Inferior parietal cortex (tissue), 1 donor: ENCODE measurements around the gene GHSR.

ENCODE experiments used
- DNase-seq: peaks from one replicate; pipeline ENCODE4 v3.0.0-alpha.2; 2016; ENCODE audit errors: extremely low spot score

Gene GHSR, protein sequence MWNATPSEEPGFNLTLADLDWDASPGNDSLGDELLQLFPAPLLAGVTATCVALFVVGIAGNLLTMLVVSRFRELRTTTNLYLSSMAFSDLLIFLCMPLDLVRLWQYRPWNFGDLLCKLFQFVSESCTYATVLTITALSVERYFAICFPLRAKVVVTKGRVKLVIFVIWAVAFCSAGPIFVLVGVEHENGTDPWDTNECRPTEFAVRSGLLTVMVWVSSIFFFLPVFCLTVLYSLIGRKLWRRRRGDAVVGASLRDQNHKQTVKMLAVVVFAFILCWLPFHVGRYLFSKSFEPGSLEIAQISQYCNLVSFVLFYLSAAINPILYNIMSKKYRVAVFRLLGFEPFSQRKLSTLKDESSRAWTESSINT

DNA sequence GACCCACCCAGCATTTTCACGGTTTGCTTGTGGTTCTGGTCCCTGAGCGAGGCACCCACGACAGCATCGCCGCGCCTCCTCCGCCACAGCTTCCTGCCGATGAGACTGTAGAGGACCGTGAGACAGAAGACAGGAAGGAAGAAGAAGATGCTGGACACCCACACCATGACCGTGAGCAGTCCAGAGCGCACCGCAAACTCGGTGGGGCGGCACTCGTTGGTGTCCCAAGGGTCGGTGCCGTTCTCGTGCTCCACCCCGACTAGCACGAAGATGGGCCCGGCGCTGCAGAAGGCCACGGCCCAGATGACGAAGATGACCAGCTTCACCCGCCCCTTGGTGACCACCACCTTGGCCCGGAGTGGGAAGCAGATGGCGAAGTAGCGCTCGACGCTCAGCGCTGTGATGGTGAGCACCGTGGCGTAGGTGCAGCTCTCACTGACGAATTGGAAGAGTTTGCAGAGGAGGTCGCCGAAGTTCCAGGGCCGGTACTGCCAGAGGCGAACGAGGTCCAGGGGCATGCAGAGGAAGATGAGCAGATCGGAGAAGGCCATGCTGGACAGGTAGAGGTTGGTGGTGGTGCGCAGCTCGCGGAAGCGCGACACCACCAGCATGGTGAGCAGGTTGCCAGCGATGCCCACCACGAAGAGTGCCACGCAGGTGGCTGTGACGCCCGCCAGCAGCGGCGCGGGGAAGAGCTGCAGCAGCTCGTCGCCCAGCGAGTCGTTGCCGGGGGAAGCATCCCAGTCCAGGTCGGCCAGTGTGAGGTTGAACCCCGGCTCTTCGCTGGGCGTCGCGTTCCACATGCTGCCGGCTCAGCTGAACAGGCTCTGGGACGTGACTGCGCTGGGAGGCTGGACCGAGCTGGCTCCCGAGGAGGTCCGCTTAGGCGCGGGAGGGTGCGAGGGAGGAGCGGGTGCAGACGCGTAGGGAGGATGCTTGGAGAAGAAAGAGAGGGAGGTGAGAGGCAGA lies at the start of gene GHSR:
GHSR (minus strand) TSS at position 846 of the 969 bp plus-strand sequence; CDS start at position 803, 43 bp downstream.
- DNase-seq = no peak

DNA sequence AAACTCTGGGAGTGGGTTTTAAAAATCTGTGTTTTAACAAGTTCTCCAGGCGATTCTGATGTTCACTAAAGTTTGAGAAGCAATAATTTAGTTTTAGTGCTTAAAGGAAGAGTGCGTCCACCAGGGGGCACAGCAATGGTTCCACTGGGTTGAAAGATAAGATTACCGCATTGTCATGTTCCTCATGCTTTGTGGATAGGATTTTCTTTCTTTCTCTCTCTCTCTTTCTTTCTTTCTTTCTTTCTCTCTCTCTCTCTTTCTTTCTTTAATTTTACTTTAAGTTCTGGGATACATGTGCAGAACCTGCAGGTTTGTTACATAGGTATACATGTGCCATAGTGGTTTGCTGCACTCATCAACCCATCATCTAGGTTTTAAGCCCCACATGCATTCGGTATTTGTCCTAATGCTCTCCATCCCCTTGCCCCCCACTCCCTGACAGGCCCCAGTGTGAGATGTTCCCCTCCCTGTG lies 42.0 kb upstream of the GHSR start:
- peak; percentile 75 for DNase-seq

DNA sequence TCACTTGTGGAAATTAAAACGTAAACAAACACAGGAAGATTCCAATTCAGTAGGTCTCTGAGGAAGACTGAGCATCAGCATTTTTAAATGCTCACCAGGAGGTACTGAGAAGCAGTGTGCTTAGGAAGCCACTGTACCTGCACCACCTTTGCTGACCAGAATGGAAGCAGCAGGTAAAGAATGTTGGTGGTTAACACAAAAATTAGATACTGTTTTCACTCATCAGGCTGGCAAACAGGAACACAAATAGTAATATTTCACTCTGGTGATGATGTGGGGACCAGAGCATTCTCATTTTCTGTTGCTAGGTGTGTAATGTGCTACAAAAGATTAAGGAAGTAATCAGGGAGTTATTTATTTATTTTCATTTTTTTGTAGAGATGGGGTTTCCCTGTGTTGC lies 29.9 kb upstream of the GHSR start:
- DNase-seq = no peak

DNA sequence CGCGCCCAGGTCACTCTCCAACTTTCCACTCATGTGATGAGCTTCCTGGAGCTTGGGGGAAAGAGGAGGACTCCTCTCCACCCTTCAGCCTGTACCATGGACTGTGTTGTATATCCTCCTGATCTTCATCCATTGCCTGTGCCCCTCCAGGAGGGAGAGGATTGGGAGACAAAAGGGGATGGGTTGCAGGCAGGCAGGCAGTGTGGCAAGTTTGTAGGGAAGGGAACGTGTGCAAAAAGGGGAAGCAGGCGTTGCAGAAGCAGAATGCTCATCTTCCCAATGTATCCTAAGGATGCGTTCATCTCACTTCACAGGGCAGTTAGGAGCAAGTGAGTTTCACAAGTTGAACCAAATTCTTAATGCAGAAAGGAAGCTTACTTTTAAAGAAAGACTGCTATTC lies 28.1 kb upstream of the GHSR start:
- no peak for DNase-seq

DNA sequence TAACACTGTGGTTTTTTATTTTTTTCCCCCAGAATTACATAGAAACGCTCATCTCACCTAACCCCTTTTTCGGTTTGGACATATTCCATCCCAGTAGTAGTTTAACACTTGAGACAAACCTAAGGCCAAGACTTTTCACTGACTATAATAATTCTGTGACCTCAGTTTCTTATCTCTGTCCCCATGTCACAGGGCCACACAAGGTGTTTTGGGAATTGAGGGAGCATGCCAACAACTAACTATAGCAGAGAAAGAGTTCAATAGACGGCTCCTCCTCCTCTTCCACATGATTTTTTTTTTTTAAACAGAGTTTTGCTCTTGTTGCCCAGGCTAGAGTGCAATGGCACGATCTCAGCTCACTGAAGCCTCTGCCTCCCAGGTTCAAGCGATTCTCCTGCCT lies 27.4 kb upstream of the GHSR start:
- no peak for DNase-seq

DNA sequence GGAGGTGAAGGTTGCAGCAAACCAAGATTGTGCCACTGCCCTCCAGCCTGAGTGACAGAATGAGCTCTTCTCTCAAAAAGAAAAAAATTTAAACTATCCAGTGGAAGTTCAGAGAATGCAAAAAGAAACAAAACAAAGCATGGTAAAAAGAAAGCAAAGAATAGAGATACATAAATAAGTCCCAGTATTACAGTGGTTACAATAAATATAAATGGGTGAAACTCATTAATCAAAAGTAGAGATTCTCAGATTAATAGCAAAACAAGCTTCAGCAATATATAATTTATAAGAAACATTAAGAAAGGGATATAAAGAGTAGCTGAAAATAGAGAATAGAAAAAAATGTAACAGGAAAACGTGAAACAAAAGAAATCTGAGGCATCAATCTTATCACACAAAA lies 23.6 kb upstream of the GHSR start:
- DNase-seq = no peak

DNA sequence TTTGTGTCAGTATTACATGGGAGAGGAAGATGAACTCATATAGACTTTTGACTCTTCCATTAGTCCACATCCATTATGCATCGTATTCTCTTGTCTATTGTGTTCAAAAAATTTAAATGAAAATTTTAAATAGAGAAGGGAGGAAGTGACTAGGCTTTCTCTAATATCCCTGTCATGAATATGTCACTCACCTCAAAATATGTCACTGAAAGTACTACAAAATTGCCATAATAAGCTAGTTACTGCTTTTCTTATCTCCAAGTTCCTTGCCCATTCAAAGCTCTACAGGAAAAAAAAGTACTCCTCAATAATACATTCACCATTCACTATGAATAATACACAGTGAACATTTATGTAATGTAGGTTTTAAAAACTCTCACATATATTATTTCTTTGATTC lies 22.3 kb upstream of the GHSR start:
- no peak for DNase-seq

DNA sequence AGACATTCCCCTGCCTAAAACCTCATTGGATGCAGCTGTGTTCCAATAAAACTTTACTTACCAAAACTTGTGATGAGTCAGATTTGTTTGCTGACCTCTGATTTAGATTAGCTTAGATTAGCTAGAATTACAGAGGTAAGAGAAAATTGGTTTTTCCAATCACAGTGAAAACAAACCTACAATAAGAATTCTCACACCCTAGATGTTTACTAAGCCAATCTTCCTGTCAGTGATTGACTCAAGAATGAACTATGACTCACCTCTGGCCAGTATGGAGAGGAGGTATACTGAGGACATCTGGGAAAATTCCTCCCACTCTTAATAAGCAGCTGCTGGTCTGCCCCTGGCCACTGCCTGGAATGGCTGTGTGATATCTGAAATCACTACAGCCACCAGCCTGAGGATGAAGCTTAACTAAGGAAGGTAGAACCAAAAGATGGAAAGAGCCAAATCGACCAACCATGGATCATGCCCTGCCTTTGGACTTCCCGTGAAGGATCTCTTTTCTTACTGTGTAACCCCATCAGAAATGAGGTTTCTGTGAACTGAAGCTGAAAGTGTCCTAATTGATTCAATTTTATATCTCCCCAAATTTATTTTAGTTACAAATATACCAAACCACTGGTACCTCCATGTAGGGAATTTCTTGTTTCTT lies 19.0 kb upstream of the GHSR start:
- DNase-seq = no peak

DNA sequence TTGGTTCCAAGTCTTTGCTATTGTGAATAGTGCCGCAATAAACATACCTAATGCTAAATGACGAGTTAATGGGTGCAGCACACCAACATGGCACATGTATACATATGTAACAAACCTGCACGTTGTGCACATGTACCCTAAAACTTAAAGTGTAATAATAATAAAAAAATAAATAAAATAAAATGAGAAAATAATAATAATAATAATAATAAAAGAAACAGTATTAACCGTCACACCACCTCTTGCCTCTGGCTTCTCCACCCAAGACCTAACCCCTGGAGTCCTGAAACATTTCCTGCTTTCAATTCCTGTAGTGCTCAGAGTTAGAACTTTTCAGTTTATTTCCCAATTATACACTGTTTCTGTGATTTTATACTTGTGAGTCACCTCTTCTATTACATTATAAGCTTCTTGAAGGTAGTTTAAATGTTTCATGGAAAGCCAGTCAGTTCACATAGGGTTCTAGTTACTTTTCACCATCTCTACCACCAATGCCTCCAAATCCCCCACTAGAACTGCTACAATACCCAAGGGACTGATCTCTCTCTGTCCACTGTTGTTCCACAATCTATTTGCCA lies 18.4 kb upstream of the GHSR start:
- DNase-seq = no peak

DNA sequence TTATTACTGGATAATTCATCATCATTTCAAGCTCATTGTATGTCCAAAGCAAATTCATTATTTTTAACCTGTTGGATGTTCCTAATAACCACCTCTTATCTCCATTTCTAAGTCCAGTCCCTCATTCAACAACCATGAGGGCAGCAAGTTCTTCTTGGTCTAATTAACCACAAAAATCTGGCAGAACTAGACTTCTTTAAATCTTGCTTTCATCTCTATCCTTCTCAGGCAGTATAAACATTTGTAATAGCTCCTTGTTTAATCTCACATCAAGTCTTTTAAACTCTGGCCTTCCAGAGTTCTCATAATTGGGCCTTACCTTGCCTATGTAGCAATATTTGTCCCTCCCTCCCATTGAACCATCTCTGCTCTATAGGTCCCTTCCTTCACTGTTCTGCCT lies 17.0 kb upstream of the GHSR start:
- DNase-seq = no peak

DNA sequence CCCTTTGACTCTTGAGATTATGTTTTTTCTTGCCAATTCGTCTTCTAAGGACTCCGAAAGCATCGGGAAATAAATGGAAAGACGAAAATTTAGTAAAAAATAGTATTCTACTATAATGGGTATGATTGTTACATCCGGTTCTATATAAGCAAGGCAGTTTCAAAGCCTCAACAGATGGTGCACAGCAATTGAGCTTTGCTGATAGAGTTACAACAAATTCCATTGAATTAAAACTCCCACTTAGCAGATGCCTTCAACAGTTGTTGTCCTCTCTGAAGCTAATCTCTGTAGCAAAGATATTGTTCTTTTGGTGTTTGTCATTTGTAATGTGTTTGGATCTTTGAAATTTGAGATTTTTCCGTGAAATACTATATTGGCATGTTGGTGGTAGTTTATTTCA lies 16.1 kb upstream of the GHSR start:
- no peak for DNase-seq

DNA sequence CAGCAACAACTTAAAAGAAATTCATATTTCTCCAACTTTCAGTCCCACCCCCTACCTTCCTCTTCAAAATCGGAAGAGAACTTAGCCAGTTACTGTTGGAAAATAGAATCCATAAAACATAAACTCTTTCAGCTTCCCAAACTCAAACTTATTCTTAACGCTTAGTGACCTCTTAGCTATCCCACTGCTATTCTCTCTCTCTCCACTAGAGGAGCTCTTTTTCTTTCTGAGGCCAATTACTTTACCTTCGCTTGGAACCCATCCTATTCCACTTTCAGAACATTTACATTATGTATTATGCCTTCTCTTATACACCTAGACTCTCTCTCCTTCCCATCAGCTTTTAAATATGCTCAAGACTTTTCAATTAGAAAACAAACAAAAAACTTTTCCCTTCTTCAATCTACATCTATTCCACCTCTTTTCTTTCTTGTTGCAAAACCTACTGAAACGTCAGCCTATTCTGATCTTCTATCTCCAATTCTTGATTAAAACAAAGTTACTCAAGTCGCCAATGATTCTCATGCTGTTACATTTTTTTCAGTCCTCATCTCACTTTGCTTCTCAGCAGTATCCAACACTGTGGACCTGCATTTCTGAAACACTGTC lies 13.4 kb upstream of the GHSR start:
- no peak for DNase-seq

DNA sequence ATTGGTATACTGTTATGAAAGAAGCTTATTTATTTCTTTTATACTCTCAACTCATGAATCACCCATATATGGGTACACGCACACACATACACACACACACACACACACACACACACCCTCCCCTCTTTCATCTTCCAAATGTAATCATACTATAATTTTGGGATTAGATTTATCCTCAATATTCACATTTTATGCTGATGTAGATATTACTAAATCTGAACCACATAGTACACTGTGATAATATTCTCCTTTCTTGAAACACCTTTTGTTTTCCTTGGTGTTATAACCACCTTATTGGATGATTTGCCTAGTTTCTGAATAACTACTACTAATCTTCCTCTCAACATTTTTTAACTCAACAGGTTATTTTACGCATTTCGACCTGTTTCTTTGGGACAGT lies 8.1 kb upstream of the GHSR start:
- DNase-seq = no peak

DNA sequence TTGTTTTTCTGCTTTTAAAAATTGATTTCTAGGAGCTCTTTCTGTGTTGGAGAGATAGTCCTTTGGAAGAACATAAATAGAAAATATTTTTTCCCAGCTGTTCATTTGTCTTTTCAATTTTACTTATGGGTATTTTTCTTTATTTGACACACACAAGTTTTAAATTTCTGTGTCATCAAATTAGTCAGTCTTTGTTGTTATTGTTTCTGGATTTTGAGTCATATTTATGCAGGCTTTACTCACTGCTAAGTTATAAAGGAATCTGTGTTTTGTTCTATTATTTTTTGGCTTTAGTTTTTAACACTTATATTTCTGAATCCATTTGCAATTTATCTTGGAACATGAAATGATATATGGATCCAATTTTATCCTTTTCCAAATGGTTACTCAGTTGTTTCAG lies 5.9 kb upstream of the GHSR start:
- DNase-seq = no peak

DNA sequence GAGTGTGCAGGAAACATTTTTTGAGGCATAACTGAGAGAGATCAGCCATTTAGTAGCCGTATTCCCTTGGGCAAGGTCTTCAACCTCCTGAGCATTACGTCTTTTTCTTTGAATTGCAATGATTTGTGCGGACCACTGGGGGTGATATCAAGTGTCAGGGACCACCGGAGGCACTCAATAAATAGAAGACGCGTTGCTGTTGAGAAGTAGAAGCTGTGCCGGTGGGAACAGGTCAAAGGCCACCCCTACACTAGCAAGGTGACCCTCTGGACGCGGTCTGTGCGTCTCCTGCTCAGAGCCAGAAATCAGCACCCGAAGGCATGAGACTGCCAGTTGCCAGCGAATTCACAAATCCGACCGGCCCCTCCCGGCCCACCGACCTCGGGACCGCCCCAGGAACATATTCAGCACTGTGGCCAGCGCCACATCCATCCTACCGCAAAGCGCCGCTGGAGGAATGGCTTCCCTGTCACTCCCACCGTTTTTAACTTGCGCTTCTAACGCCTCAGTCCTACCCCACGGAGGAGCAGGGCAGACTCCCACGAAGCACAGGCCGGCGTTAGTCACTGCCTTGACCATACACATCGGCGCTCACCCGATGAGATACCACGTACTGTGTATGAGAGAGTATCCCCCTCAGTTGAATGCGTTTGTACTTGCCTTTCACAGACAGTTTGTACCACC lies 1.4 kb upstream of the GHSR start:
- no peak for DNase-seq

DNA sequence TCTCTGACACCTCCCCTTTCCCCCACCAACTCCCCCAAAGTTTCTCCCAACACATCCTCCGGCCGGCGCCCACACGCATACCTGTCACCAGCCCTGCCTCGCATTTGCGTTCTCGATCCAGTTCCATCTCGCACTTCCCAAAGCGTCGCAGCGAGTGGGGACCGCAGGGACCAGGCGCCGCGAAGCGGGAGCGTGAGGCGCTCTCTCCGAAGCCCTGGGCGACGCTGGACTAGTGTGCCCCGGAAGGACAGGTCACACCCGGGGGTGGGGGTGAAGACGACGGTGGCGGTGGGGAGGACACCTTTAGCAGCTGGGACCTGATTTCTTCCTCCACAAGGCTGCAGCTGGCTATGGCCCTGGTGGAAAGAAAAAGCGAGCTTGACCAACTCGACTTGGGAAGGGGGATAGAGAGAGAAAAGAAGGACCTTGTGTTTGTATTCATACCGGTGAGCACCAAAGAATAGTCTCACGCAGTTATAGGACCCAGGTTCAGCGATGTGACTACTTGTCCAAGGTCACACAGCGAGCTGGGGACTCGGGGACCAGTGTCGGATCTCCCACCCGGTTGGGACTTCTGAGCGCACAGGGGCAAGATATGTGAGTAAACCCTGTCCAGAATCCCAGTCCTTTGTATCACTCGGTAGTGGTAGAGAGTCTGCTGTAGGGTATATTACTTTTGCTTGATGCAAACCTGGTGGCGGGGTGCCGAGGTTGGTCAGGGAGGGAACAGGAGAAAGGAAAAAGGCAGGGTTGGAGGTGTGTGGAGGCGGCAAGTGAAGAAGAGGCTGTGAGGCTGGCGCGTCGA lies 607 bp upstream of the GHSR start:
- no peak for DNase-seq

DNA sequence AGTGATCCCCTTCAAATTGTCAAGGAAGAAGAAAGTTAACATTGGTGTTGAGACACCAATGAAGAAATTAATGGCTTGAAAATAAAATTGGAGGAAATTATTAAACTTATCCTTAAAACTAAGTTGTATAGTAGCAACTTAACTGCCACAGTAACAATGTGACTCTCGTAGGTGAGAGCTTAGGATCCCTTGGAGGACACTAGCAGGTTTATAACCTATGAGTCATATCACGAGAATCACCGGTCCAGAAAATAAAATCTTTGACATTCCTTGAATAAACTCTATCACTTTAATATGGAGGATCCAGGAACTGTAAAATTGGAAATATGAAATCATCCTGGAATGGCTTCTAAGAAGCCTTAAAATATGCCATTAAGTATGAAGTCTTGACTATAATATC lies 2.1 kb downstream of the GHSR start:
- DNase-seq = no peak

DNA sequence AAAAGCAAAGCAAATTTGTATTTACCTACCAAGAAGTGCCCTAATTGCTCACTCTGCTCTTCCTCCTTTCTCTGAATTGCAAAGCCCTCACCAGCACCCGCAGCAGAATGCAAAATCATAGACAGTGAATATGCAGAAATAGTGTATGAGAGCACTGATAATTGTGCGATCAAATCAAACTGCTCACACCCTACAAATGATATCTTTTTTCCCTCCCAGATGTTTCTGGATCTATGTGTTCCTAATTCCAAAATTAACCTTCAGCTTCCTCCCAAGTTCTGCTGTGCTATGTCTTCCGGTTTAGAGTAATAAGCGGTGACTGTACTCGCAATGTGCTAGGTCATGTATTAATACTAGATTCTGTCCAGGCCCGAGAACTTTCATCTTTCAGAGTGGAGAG lies 3.4 kb downstream of the GHSR start:
- no peak for DNase-seq

DNA sequence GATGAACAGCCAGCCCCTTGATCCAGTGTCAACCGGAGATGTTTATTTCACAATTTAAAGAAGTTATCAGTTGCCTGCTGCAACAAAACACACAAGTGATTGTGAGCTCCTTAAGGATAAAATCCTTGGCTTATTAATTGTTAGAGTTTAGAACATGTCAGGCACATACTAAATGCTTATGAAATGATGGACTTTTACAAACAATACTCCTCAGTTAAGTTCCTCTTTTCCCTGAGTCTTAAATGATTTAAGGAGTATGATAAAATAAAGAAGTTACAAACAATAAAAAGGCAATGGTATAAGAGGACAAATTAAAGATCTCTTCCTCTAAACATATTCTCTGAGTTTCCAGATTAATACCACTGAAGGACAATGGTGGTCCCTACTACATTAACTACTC lies 5.7 kb downstream of the GHSR start:
- no peak for DNase-seq

DNA sequence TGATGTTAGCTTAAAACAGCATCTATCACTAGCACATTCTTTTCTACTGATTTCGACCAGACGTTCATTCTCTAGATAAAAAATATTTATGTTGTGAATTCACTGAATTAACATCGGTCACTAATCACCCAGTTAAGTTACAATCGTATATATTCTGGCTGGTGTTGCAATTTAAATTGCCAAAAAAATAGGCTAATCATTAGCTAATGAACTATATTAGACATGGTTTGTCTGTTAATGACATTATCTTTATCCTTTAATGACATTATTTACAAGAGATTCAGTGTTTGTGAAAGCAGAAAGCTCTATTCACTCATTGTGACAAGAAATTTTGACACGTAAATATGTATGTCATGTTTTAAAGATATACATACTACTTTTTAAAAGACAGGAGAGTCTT lies 6.7 kb downstream of the GHSR start:
- DNase-seq = no peak
